Measurements from ENCODE around the gene TMEM163. TPM values are rescaled to one million over a fixed set of nuclear protein-coding genes. Genes with fewer than 3 reads are reported as not detected.
"Not testable (repeated sequence)": the region's sequence is repeated elsewhere in the genome, so short reads cannot be mapped to it uniquely, and the experiment has no call there.

The TMEM163 gene
- total RNA-seq: under 1 TPM; 0.12 TPM

- Mint-ChIP-seq H3K36me3 (ENCODE audit: insufficient read depth in 2 of 2) (peaks cover 0 to 2% of the 10 kb centered on the region in 2 donors), H3K9me3 (no peaks in the 10 kb centered on the region), H3K27me3 (ENCODE audit: low read depth) (peaks cover 66% of the 10 kb centered on the region), H3K4me1 (ENCODE audit: low read depth) (peaks cover 22% of the 10 kb centered on the region), H3K27ac (no peak within 1 kb of the TSS), H3K4me3 (peak within 1 kb of the TSS; percentile 80 to 81)
- ATAC-seq (replicated peaks in 1 of 2) (peak; percentile 46 to 48), DNase-seq (peak; percentile 28 to 50)
These were observed at the start of gene TMEM163 for GRCh38 chr2:134718817-134719814. Gene TMEM163, minus strand, starts transcription at chr2:134719000.

GRCh38 chr2:134766583-134766982, 47.8 kb upstream of the TMEM163 start:
- ATAC-seq (replicated peaks in 1 of 2) (no peak), DNase-seq (no peak)
- Mint-ChIP-seq H3K4me3 (no peak overlapping the region), H3K9me3 (no peaks in the 10 kb centered on the region), H3K27me3 (ENCODE audit: low read depth) (no peaks in the 10 kb centered on the region), H3K4me1 (ENCODE audit: low read depth) (no peaks in the 10 kb centered on the region), H3K27ac (no peak overlapping the region), H3K36me3 (ENCODE audit: insufficient read depth in 2 of 2) (no peaks in the 10 kb centered on the region)

GRCh38 chr2:134765987-134766386, 47.2 kb upstream of the TMEM163 start:
- H3K36me3 Mint-ChIP-seq (ENCODE audit: insufficient read depth in 2 of 2): no peaks in the 10 kb centered on the region

GRCh38 chr2:134764164-134764563, 45.4 kb upstream of the TMEM163 start:
- H3K36me3 Mint-ChIP-seq (ENCODE audit: insufficient read depth in 2 of 2): no peaks in the 10 kb centered on the region
- ATAC-seq (replicated peaks in 1 of 2) (no peak), DNase-seq (no peak)
- H3K4me3 Mint-ChIP-seq: no peak overlapping the region
- H3K27ac Mint-ChIP-seq: no peak overlapping the region
- no peaks in the 10 kb centered on the region for H3K9me3 Mint-ChIP-seq
- H3K27me3 Mint-ChIP-seq (ENCODE audit: low read depth): no peaks in the 10 kb centered on the region
- H3K4me1 Mint-ChIP-seq (ENCODE audit: low read depth): no peaks in the 10 kb centered on the region

More at GRCh38 chr2:134765987-134766386, 47.2 kb upstream of the TMEM163 start:
- Mint-ChIP-seq H3K27ac (no peak overlapping the region), H3K27me3 (ENCODE audit: low read depth) (no peaks in the 10 kb centered on the region), H3K4me3 (no peak overlapping the region), H3K9me3 (no peaks in the 10 kb centered on the region), H3K4me1 (ENCODE audit: low read depth) (no peaks in the 10 kb centered on the region)
- no peak for ATAC-seq (replicated peaks in 1 of 2)
- no peak for DNase-seq

- Mint-ChIP-seq H3K27ac (peak overlapping the region; percentile 54), H3K9me3 (no peaks in the 10 kb centered on the region), H3K4me1 (ENCODE audit: low read depth) (no peaks in the 10 kb centered on the region), H3K4me3 (no peak overlapping the region), H3K36me3 (ENCODE audit: insufficient read depth in 2 of 2) (no peaks in the 10 kb centered on the region), H3K27me3 (ENCODE audit: low read depth) (no peaks in the 10 kb centered on the region)
- ATAC-seq (replicated peaks in 1 of 2) (no peak), DNase-seq (no peak)
These were observed 44.4 kb upstream of the TMEM163 start for GRCh38 chr2:134763164-134763710.

GRCh38 chr2:134762508-134762907, 43.7 kb upstream of the TMEM163 start:
- H3K27me3 Mint-ChIP-seq (ENCODE audit: low read depth): peaks cover 3% of the 10 kb centered on the region
- H3K9me3 Mint-ChIP-seq: no peaks in the 10 kb centered on the region
- H3K27ac Mint-ChIP-seq: no peak overlapping the region
- DNase-seq (no peak), ATAC-seq (replicated peaks in 1 of 2) (no peak)
- H3K36me3 Mint-ChIP-seq (ENCODE audit: insufficient read depth in 2 of 2): no peaks in the 10 kb centered on the region
- no peak overlapping the region for H3K4me3 Mint-ChIP-seq
- no peaks in the 10 kb centered on the region for H3K4me1 Mint-ChIP-seq (ENCODE audit: low read depth)

GRCh38 chr2:134760385-134760784, 41.6 kb upstream of the TMEM163 start:
- Mint-ChIP-seq H3K4me3 (no peak overlapping the region), H3K27ac (no peak overlapping the region), H3K4me1 (ENCODE audit: low read depth) (no peaks in the 10 kb centered on the region), H3K27me3 (ENCODE audit: low read depth) (peaks cover 14% of the 10 kb centered on the region), H3K9me3 (peaks cover 2% of the 10 kb centered on the region in 2 donors), H3K36me3 (ENCODE audit: insufficient read depth in 2 of 2) (peaks cover 0 to 2% of the 10 kb centered on the region in 2 donors)
- ATAC-seq (replicated peaks in 1 of 2): no peak
- DNase-seq: no peak

GRCh38 chr2:134758633-134759032, 39.8 kb upstream of the TMEM163 start:
- Mint-ChIP-seq H3K36me3 (ENCODE audit: insufficient read depth in 2 of 2) (peaks cover 2% of the 10 kb centered on the region in 2 donors), H3K4me1 (ENCODE audit: low read depth) (no peaks in the 10 kb centered on the region), H3K27me3 (ENCODE audit: low read depth) (peaks cover 22% of the 10 kb centered on the region), H3K9me3 (peaks cover 3 to 5% of the 10 kb centered on the region in 2 donors), H3K27ac (no peak overlapping the region), H3K4me3 (no peak overlapping the region)
- DNase-seq (no peak), ATAC-seq (replicated peaks in 1 of 2) (peak in 1 of 2 donors; percentile 34)

- ATAC-seq (replicated peaks in 1 of 2); DNase-seq; H3K9me3 Mint-ChIP-seq; H3K36me3 Mint-ChIP-seq (ENCODE audit: insufficient read depth in 2 of 2); H3K4me1 Mint-ChIP-seq (ENCODE audit: low read depth); H3K27ac Mint-ChIP-seq; H3K4me3 Mint-ChIP-seq: not testable (repeated sequence)
- peaks cover 43% of the 10 kb centered on the region for H3K27me3 Mint-ChIP-seq (ENCODE audit: low read depth)
These were observed 33.2 kb upstream of the TMEM163 start for GRCh38 chr2:134751981-134752380.

GRCh38 chr2:134745546-134745945, 26.7 kb upstream of the TMEM163 start:
- Mint-ChIP-seq H3K36me3 (ENCODE audit: insufficient read depth in 2 of 2) (no peaks in the 10 kb centered on the region), H3K27ac (no peak overlapping the region), H3K27me3 (ENCODE audit: low read depth) (peaks cover 5% of the 10 kb centered on the region), H3K9me3 (no peaks in the 10 kb centered on the region), H3K4me3 (no peak overlapping the region), H3K4me1 (ENCODE audit: low read depth) (peaks cover 11% of the 10 kb centered on the region)
- DNase-seq: no peak
- no peak for ATAC-seq (replicated peaks in 1 of 2)

- H3K36me3 Mint-ChIP-seq (ENCODE audit: insufficient read depth in 2 of 2): no peaks in the 10 kb centered on the region
- no peaks in the 10 kb centered on the region for H3K9me3 Mint-ChIP-seq
- H3K4me1 Mint-ChIP-seq (ENCODE audit: low read depth): peaks cover 11% of the 10 kb centered on the region
- H3K27me3 Mint-ChIP-seq (ENCODE audit: low read depth): peaks cover 5% of the 10 kb centered on the region
- H3K4me3 Mint-ChIP-seq: no peak overlapping the region
- ATAC-seq (replicated peaks in 1 of 2): no peak
- H3K27ac Mint-ChIP-seq: no peak overlapping the region
- no peak for DNase-seq
These were observed 26.2 kb upstream of the TMEM163 start for GRCh38 chr2:134745023-134745422.

GRCh38 chr2:134739879-134740301, 21.1 kb upstream of the TMEM163 start:
- Mint-ChIP-seq H3K4me1 (ENCODE audit: low read depth) (peaks cover 3% of the 10 kb centered on the region), H3K27me3 (ENCODE audit: low read depth) (peaks cover 7% of the 10 kb centered on the region), H3K9me3 (no peaks in the 10 kb centered on the region), H3K27ac (no peak overlapping the region), H3K4me3 (no peak overlapping the region), H3K36me3 (ENCODE audit: insufficient read depth in 2 of 2) (no peaks in the 10 kb centered on the region)
- ATAC-seq (replicated peaks in 1 of 2): peak in 1 of 2 donors; percentile 28
- DNase-seq: no peak

GRCh38 chr2:134739236-134739878, 20.6 kb upstream of the TMEM163 start:
- Mint-ChIP-seq H3K27ac (no peak overlapping the region), H3K4me1 (ENCODE audit: low read depth) (no peaks in the 10 kb centered on the region), H3K36me3 (ENCODE audit: insufficient read depth in 2 of 2) (no peaks in the 10 kb centered on the region), H3K4me3 (no peak overlapping the region), H3K9me3 (no peaks in the 10 kb centered on the region), H3K27me3 (ENCODE audit: low read depth) (peaks cover 12% of the 10 kb centered on the region)
- ATAC-seq (replicated peaks in 1 of 2) (no peak), DNase-seq (no peak)

All from activated T-cell treated with anti-CD3 and anti-CD28 coated beads, Interleukin-2, amount 50 U/mL, for 72 hours (primary cell).